Dedifferentiated amniotic fluid mesenchymal stem cell (primary cell): ENCODE data around the gene SCGB3A1.

Source experiments
- DNase-seq: peaks from one replicate; pipeline ENCODE4 v3.0.0-alpha.2; 2016; ENCODE audit errors: extremely low spot score

Gene SCGB3A1

DNA sequence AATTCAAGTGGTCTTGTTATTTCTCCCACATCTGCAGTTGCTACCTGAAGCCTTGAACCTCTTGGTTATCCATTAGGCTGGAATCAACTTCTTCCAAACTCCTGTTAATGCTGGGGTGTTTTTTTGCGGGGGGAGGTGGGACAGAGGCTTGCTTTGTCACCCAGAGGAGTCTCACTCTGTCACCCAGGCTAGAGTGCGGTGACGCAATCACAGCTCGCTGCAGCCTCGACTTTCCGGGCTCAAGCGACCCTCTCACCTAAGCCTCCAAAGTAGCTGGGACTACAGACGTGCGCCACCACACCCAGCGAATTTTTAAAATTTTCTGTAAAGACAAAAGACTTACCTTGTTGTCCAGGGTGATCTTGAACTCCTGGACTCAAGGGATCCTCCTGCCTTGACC is 4.4 kb downstream of the SCGB3A1 start:
- no peak for DNase-seq

GRCh38 chr5:180586204-180586603 is 5.1 kb downstream of the SCGB3A1 start:
- DNase-seq = no peak

- no peak for DNase-seq
These were observed 7.6 kb downstream of the SCGB3A1 start for GRCh38 chr5:180583738-180584137.

DNA sequence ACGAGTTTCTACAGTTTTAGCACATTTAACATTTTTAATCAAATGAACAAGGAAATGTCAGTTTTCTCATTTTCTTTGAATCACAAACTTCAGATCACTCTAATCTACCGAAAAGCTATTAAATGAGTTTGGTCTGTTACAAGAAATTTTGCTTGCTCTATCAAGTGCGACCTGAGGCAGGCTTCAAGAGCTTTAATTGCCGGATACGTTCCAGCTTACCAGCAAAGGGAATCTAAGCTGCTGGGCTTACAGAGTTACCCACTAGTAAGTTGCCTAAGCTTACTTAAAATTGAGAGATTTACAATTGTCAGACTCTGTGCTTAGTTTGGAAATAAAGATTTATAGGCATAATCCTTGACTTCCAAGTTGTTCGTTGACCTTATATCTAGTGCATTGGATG is 10.6 kb downstream of the SCGB3A1 start:
- DNase-seq = no peak

DNA sequence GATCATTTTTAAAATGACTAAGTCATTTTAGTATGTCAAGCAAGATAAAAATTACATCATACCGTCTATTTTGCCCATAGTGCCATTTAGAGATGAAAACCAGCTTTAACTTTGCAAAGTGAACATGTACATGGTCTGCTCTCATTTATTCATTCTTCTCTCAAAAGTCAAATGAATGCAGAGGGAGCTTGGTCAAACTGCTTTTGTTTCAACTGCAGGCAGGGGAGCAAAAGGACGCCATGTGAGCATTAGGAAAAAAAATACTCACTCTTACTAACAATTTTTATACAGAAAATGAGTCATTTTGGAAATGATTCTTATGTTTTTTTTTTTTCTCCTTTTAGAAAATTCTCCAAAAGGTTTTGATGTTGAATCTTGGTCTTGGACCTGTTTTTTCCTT is 15.7 kb downstream of the SCGB3A1 start:
- no peak for DNase-seq

DNA sequence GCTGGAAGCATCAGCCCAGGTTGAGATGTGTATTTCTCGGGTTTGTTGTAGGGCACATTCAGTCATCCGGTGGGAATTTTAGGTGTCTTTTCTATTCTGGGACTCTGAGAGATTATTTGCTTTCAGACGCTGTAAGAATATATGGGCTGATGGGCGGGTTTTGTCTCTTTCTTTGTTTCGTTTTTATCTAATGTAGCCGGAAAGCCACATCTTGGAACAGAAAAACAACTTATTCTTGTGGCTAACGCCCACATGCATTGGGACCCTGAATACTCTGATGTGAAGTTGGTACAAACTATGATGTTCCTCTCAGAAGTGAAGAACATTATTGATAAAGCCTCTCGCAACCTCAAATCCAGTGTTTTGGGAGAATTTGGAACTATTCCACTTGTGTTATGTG is 22.4 kb downstream of the SCGB3A1 start:
- no peak for DNase-seq

DNA sequence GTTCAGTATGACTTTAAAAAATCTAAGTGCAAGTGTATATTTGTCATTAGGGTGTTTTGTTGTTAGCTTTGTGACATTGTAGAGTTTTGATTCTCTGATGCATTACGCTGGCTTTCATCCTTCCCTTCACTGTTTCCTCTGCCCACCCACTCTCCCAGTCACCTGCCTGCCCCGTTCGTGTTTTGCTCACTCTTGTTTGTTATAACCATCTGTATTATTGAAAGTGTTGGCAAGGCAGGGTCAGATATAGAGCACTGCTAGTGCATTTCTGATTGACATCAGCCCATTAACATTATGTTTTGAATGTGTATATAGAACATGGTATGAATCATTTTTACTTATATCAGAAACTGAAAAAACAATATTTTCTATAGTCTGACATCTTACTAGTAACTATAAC is 27.3 kb downstream of the SCGB3A1 start:
- DNase-seq = no peak

DNA sequence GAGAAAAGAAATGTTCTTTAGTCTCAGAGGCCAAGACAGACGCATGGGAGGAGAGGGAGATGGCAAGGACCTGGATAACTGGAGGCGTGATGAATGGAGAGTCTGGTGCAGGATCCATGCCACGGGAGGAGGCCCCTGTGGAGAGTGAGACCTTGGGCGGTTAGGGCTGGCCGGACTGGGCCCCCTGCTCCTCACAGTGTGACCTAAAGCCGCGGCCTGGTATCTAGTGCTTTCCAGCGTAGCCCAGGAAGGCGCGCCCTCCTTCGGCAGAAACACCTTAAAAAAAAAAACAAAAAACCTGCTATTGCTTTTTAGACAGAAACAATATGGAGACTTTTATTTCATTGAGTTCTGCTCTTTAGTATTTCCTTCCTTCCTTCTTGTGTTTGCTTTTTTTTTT is 33.1 kb downstream of the SCGB3A1 start:
- DNase-seq = no peak

DNA sequence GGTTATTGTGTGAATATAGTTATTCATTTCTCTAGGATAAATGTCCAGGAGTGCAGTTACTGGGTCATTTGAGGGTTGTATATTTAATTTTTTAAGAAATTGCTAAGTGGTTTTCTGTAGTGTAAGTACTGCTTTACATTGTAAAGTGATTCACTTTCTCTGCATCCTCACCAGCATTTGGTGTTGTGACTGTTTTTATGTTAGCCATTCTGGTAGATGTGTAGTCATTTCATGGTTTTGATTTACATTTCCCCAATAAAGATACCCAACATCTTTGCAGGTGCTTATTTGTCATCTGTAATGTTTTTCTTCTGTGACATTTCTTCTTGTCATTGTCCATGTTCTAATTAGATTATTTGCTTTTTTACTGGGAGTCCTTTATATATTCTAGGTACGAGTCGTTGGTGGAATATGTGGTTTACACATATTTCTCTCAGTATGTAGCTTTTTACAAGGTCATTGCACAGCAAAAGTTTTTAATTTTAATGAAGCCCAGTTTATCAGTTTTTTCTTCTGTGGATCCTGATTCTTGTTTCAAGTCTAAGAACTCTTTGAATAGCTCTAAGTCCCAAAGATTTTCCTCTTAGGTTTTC is 34.0 kb downstream of the SCGB3A1 start:
- no peak for DNase-seq

- DNase-seq = no peak
These were observed 36.0 kb downstream of the SCGB3A1 start for GRCh38 chr5:180555168-180555921.

GRCh38 chr5:180553530-180553929 is 37.8 kb downstream of the SCGB3A1 start:
- peak; percentile 22 for DNase-seq

- no peak for DNase-seq
These were observed 42.7 kb downstream of the SCGB3A1 start for GRCh38 chr5:180548563-180548962.

GRCh38 chr5:180545248-180545647 is 46.1 kb downstream of the SCGB3A1 start:
- DNase-seq = no peak

DNA sequence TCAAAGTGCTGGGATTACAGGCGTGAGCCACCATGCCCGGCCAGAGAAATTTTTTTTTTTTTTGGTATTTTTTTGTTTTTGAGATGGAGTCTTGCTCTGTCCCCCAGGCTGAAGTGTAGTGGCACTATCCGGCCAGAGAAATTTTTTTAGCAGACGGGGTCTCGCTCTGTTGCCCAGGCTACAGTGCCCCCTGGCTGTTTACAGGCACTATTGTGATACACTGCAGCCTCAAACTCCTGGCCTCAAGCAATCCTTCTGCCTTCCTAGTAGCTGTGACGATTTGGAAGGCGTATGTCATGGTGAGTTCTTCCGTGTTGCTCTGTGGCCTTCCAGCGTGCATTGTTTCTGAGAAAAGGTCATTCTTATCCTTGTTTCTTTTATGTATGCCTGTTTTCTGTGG is 49.6 kb downstream of the SCGB3A1 start:
- no peak for DNase-seq
